ENCODE results near the gene SMARCD2. TPM values are rescaled to one million over a fixed set of nuclear protein-coding genes. Genes with fewer than 3 reads are reported as not detected.

SMARCD2 gene
- polyA plus RNA-seq, 2 of the 4 experiments (the other 2 are of a cell fraction): 40.4 to 52.7 TPM

DNA sequence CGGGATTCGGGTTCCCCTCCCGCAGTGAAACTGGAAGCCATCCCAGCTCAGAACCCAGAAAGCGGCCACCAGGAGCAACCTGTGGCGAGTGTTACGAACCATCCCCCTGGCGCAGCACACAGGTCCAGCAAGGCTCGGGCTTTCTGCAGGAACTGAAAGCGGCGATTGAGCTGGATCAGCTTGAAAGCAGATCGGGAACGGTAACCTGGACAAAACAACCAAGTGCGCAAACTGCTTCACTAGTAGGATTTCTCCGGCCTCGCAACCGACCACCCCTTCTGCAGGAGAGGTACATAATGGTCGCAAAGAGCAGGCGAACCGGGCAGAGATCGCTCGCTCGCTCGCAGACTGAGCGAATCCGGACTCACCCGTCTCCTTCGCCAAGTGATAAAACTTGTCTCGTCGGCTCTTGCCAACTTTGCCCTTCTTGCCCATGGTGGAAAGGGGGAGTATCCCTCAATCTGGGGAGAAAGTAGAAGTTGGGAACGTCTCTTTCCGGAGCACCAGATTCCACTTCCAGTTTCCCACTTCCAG lies 15.9 kb downstream of the SMARCD2 start:
- peak overlapping the region; percentile 90 for H3K4me2 ChIP-seq
- POLR2A ChIA-PET: interaction anchor here (0.8 to 1.6 kb wide), 7 partner anchors 8 to 53 kb away, joined by 3 to 8 read pairs (median 4); partner anchors contain the start of genes CCDC47 and DDX42
- TF ChIP-seq TFCP2L1 (CRISPR knock-in tag; IDR thresholded peaks at IDR 0.05): peak; percentile 56; the same call in 1 of the 2 replicates
- no peak for TF ChIP-seq POLR2A (IDR thresholded peaks at IDR 0.05; ENCODE audit: low read length)
- peak; percentile 34; the same call in 1 of the 2 replicates for TF ChIP-seq KDM5A (IDR thresholded peaks at IDR 0.05)
- peak; percentile 56 for TF ChIP-seq PHF8 (IDR thresholded peaks at IDR 0.05; ENCODE audit: borderline replicate concordance, low read depth)
- H3K4me3 ChIP-seq: peak overlapping the region; percentile 74
- FAIRE-seq (no peak), ATAC-seq (peak; percentile 7 to 31; a peak in 5 of 6 replicates), DNase-seq (ENCODE audit: low read depth in 1 of 2, low spot score in 1 of 2) (no peak)
- CTCF ChIA-PET: interaction anchor here (0.9 to 6.0 kb wide), 5 partner anchors 8 to 45 kb away, joined by 3 to 37 read pairs (median 5); partner anchors contain the start of gene SMARCD2
- no peaks in the 10 kb centered on the region for H3K9me3 ChIP-seq
- 2% methylated on average over 31 of the region's 31 CpGs for WGBS (ENCODE audit: missing lambda C conversion rate)
- peak overlapping the region; percentile 94 to 96 for H3K27ac ChIP-seq
- H3K4me1 ChIP-seq: peaks cover 22% of the 10 kb centered on the region

DNA sequence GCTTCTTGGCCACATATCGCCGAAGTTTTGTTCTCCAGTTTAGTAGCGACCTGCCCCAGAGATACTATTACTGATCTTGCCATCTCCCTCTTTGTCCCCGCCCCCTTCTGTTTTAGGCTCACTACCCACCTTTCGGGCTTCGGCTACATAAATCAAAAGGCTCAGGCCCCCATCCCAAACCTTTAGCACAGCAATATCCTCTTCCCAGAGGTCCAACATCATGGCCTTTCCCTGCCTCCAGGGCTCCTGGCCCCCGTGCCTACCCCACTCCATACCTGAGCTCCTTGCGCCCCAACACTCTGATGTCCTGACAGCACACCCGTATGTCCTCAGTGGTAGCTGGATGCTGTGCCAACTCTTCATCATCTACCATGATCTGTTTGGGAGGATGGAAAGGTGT lies 18.1 kb downstream of the SMARCD2 start:
- no peak overlapping the region for H3K27ac ChIP-seq
- 97% methylated on average over 9 of the region's 9 CpGs for WGBS (ENCODE audit: missing lambda C conversion rate)
- no peaks in the 10 kb centered on the region for H3K9me3 ChIP-seq
- no peak overlapping the region for H3K4me3 ChIP-seq
- ChIA-PET CTCF (interaction anchor here (1.2 to 6.0 kb wide), 5 partner anchors 10 to 15 kb away, joined by 3 to 37 read pairs (median 5); no protein-coding TSS in a partner anchor), POLR2A (interaction anchor here (0.7 kb wide), 1 partner anchor 51 kb away, joined by 4 read pairs; the partner anchor contains the start of genes CCDC47 and DDX42)
- TF ChIP-seq, protein P1, sequence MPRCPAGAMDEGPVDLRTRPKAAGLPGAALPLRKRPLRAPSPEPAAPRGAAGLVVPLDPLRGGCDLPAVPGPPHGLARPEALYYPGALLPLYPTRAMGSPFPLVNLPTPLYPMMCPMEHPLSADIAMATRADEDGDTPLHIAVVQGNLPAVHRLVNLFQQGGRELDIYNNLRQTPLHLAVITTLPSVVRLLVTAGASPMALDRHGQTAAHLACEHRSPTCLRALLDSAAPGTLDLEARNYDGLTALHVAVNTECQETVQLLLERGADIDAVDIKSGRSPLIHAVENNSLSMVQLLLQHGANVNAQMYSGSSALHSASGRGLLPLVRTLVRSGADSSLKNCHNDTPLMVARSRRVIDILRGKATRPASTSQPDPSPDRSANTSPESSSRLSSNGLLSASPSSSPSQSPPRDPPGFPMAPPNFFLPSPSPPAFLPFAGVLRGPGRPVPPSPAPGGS (IDR thresholded peaks at IDR 0.05): no peak
- no peak for TF ChIP-seq POLR2A (IDR thresholded peaks at IDR 0.05; ENCODE audit: low read length)
- no peak for TF ChIP-seq HEYL (CRISPR knock-in tag; IDR thresholded peaks at IDR 0.05)
- no peak for TF ChIP-seq KDM5A (IDR thresholded peaks at IDR 0.05)
- no peak for TF ChIP-seq ATOH8 (CRISPR knock-in tag; IDR thresholded peaks at IDR 0.05; ENCODE audit: low read depth)
- no peak for TF ChIP-seq EP300 (IDR thresholded peaks at IDR 0.05)
- no peak for TF ChIP-seq HOXA7 (CRISPR knock-in tag; IDR thresholded peaks at IDR 0.05)
- TF ChIP-seq, protein P2, sequence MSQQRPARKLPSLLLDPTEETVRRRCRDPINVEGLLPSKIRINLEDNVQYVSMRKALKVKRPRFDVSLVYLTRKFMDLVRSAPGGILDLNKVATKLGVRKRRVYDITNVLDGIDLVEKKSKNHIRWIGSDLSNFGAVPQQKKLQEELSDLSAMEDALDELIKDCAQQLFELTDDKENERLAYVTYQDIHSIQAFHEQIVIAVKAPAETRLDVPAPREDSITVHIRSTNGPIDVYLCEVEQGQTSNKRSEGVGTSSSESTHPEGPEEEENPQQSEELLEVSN (IDR thresholded peaks at IDR 0.05; ENCODE audit: borderline replicate concordance, low read depth): no peak
- no peak for TF ChIP-seq CHD4 (IDR thresholded peaks at IDR 0.05; ENCODE audit: borderline replicate concordance)
- no peak for TF ChIP-seq EHF (CRISPR knock-in tag; IDR thresholded peaks at IDR 0.05)
- no peak for TF ChIP-seq SREBF2 (IDR thresholded peaks at IDR 0.05)
- TF ChIP-seq CHD2 (IDR thresholded peaks at IDR 0.05; ENCODE audit: low read length, partially characterized antibody): no peak
- TF ChIP-seq GATA3 (IDR thresholded peaks at IDR 0.05; ENCODE audit: borderline replicate concordance): no peak
- no peak for TF ChIP-seq CEBPB (IDR thresholded peaks at IDR 0.05)
- TF ChIP-seq, protein P3, sequence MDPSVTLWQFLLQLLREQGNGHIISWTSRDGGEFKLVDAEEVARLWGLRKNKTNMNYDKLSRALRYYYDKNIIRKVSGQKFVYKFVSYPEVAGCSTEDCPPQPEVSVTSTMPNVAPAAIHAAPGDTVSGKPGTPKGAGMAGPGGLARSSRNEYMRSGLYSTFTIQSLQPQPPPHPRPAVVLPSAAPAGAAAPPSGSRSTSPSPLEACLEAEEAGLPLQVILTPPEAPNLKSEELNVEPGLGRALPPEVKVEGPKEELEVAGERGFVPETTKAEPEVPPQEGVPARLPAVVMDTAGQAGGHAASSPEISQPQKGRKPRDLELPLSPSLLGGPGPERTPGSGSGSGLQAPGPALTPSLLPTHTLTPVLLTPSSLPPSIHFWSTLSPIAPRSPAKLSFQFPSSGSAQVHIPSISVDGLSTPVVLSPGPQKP (IDR thresholded peaks at IDR 0.05; ENCODE audit: low read depth, low read length): no peak
- no peak for TF ChIP-seq MYC (IDR thresholded peaks at IDR 0.05; ENCODE audit: borderline replicate concordance, low read length)
- no peak for DNase-seq (ENCODE audit: low read depth in 1 of 2, low spot score in 1 of 2)
- no peak for FAIRE-seq
- no peak for ATAC-seq
- no peak overlapping the region for H3K4me2 ChIP-seq
- peaks cover 29% of the 10 kb centered on the region for H3K4me1 ChIP-seq

All from A549 (cell line).